ENCODE results near the gene MAGEA4. TPM values are rescaled to one million over a fixed set of nuclear protein-coding genes. Genes with fewer than 3 reads are reported as not detected.

MAGEA4 gene
- total RNA-seq, 4 donors from 2014 or later: not detected

DNA sequence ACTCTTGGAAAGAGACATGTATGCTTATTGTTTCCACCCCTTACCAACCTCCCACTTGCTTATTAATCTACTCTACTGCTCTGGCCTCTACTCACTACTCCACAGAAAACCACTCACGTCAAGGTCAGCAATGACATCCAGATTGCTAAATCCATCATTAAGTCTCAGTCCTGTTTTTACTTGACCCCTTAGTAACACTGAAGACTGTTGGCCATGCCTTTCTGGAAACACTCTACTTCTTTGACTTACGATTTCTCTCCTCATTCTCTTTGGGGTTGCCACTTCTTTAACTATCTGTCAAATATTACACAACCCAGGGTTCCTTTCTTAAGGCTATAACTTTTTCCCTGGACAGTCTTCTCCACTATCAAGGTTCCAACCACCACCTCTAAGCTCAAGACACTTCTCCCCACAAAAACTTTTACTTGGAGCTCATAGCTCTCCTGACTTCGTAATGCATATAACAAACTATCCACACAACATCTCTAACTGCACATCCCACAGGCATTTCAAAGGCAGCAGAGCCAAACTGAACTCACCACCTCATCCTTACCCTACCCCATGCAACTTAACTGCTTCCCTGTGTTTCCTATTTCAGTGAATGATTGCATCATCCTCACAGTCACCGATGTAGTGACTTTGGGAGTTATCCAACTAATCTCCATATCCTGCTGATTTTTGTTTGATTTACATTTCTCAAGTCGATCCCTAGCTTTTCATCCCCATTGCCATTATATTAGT, 15.8 kb upstream of the MAGEA4 start:
- Histone ChIP-seq H3K4me1 (no peaks in the 10 kb centered on the region), H3K27me3 (no peaks in the 10 kb centered on the region), H3K27ac (replicated peaks in 1 of 4) (no peak overlapping the region), H3K4me3 (no peak overlapping the region), H3K36me3 (no peaks in the 10 kb centered on the region), H3K9me3 (no peaks in the 10 kb centered on the region)
- no peak for TF ChIP-seq EP300 (IDR thresholded peaks at IDR 0.05)
- TF ChIP-seq, protein P1, sequence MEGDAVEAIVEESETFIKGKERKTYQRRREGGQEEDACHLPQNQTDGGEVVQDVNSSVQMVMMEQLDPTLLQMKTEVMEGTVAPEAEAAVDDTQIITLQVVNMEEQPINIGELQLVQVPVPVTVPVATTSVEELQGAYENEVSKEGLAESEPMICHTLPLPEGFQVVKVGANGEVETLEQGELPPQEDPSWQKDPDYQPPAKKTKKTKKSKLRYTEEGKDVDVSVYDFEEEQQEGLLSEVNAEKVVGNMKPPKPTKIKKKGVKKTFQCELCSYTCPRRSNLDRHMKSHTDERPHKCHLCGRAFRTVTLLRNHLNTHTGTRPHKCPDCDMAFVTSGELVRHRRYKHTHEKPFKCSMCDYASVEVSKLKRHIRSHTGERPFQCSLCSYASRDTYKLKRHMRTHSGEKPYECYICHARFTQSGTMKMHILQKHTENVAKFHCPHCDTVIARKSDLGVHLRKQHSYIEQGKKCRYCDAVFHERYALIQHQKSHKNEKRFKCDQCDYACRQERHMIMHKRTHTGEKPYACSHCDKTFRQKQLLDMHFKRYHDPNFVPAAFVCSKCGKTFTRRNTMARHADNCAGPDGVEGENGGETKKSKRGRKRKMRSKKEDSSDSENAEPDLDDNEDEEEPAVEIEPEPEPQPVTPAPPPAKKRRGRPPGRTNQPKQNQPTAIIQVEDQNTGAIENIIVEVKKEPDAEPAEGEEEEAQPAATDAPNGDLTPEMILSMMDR (IDR thresholded peaks at IDR 0.05): no peak
- TF ChIP-seq POLR2A (IDR thresholded peaks at IDR 0.05; ENCODE audit: low read depth): no peak
- no peak for TF ChIP-seq POLR2AphosphoS5 (IDR thresholded peaks at IDR 0.05)
- DNase-seq (ENCODE audit: extremely low spot score): no peak
- 74% methylated on average over 5 of the region's 5 CpGs for whole genome bisulfite sequencing
- intact Hi-C loops (cut with DNase I): no loop called here

DNA sequence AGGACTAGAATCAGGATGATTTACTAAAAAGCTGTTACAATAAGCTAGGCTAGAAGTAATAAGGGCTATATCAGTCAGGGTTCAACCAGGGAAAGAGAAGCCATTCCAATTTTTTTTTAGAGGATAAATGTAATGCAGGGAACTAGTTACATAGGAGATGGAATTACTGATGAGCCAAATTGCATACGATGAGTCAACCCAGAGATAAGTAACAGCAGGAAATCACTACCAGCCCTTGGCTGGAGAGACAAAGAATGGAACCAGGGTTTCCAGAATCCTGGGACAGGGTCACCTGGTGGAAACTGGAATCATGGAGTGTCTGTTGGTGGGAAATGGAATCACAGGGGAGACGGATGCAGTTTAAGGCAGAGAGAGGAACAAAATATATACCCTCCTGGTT, 13.1 kb upstream of the MAGEA4 start:
- Histone ChIP-seq H3K36me3 (no peaks in the 10 kb centered on the region), H3K27ac (replicated peaks in 1 of 4) (no peak overlapping the region), H3K9me3 (no peaks in the 10 kb centered on the region), H3K4me3 (no peak overlapping the region), H3K4me1 (peaks cover 6 to 10% (median 8%) of the 10 kb centered on the region in 4 donors), H3K27me3 (no peaks in the 10 kb centered on the region)
- intact Hi-C loops (cut with DNase I): no loop called here
- 72% methylated on average over 2 of the region's 2 CpGs for WGBS
- no peak for DNase-seq (ENCODE audit: extremely low spot score)
- TF ChIP-seq POLR2A (IDR thresholded peaks at IDR 0.05; ENCODE audit: low read depth): no peak

DNA sequence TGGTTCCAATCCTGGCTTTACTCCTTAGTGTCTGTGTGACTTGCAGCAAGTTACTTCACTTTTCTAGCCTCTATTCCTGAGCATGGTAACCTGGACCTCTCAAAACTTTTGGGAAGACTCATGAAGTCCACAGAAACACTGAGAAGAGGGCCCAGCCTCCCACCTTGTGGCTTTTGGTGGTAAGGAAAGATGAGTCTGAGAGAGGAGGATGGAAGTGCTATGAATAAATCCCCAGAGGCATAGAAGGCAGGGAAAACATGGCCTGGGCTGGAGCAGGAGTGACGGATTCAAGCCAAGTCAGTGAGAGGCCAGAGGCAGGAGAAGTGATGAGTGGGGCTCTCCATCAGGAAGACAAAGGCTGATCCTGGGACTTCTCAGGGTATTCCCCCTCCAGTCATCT, 10.9 kb upstream of the MAGEA4 start:
- H3K27ac ChIP-seq (replicated peaks in 1 of 4): no peak overlapping the region
- no peaks in the 10 kb centered on the region for H3K27me3 ChIP-seq
- H3K36me3 ChIP-seq: no peaks in the 10 kb centered on the region
- DNase-seq (ENCODE audit: extremely low spot score): no peak
- H3K4me1 ChIP-seq: peaks cover 6 to 10% (median 8%) of the 10 kb centered on the region in 4 donors
- intact Hi-C loops (cut with DNase I): no loop called here
- 59% methylated on average over 1 of the region's 1 CpG for WGBS
- TF ChIP-seq EP300 (IDR thresholded peaks at IDR 0.05): no peak
- TF ChIP-seq POLR2A (IDR thresholded peaks at IDR 0.05; ENCODE audit: low read depth): no peak
- TF ChIP-seq, protein P1 (IDR thresholded peaks at IDR 0.05): no peak
- TF ChIP-seq POLR2AphosphoS5 (IDR thresholded peaks at IDR 0.05): no peak
- H3K4me3 ChIP-seq: no peak overlapping the region
- no peaks in the 10 kb centered on the region for H3K9me3 ChIP-seq

- Histone ChIP-seq H3K4me3 (no peak overlapping the region), H3K36me3 (no peaks in the 10 kb centered on the region), H3K27me3 (no peaks in the 10 kb centered on the region), H3K27ac (replicated peaks in 1 of 4) (no peak overlapping the region), H3K9me3 (no peaks in the 10 kb centered on the region), H3K4me1 (peaks cover 6 to 10% (median 8%) of the 10 kb centered on the region in 4 donors)
- WGBS: 64% methylated on average over 6 of the region's 6 CpGs
- intact Hi-C loops (cut with DNase I): no loop called here
- TF ChIP-seq EP300 (IDR thresholded peaks at IDR 0.05): no peak
- peak; percentile 41 to 42 for TF ChIP-seq POLR2AphosphoS5 (IDR thresholded peaks at IDR 0.05)
- TF ChIP-seq POLR2A (IDR thresholded peaks at IDR 0.05; ENCODE audit: low read depth): no peak
- TF ChIP-seq, protein P1 (IDR thresholded peaks at IDR 0.05): no peak
- no peak for DNase-seq (ENCODE audit: extremely low spot score)
Measured at GRCh38 chrX:151902813-151903591, 9.7 kb upstream of the MAGEA4 start.

GRCh38 chrX:151904989-151905388, 7.7 kb upstream of the MAGEA4 start:
- WGBS: 74% methylated on average over 12 of the region's 12 CpGs
- Histone ChIP-seq H3K9me3 (no peaks in the 10 kb centered on the region), H3K4me3 (no peak overlapping the region), H3K27me3 (no peaks in the 10 kb centered on the region), H3K4me1 (peaks cover 6 to 10% (median 8%) of the 10 kb centered on the region in 4 donors), H3K27ac (replicated peaks in 1 of 4) (no peak overlapping the region), H3K36me3 (no peaks in the 10 kb centered on the region)
- TF ChIP-seq, protein P1 (IDR thresholded peaks at IDR 0.05): no peak
- TF ChIP-seq POLR2AphosphoS5 (IDR thresholded peaks at IDR 0.05) (no peak), POLR2A (IDR thresholded peaks at IDR 0.05; ENCODE audit: low read depth) (no peak), EP300 (IDR thresholded peaks at IDR 0.05) (no peak)
- intact Hi-C loops (cut with DNase I): no loop called here
- no peak for DNase-seq (ENCODE audit: extremely low spot score)
